ENCODE data around the gene SUPT16H. TPM values are rescaled to one million over a fixed set of nuclear protein-coding genes. Genes with fewer than 3 reads are reported as not detected.

SUPT16H gene
- total and polyA plus RNA-seq, 2 of the 13 experiments (the other 11 are each of a cell fraction or from before 2014, with no cell fraction given), result 77.5 to 230 TPM

- CTCF ChIA-PET (ENCODE audit: low intra/inter-chr PET ratio, low total read pairs), result no interaction called here
Observed at GRCh38 chr14:21309956-21310355, 73.9 kb downstream of the SUPT16H start.

More at GRCh38 chr14:21309956-21310355, 73.9 kb downstream of the SUPT16H start:
- 97% methylated on average over 3 of the region's 3 CpGs for WGBS (ENCODE audit: low lambda C conversion rate)
- Histone ChIP-seq H4K20me1 (ENCODE audit: insufficient read depth, low read length) (no peaks in the 10 kb centered on the region), H3K27ac (ENCODE audit: extremely low read length, insufficient read depth, low read length) (no peak overlapping the region), H2AFZ (ENCODE audit: low read length) (no peak overlapping the region), H3K9ac (ENCODE audit: insufficient read depth, low read depth, low read length) (no peak overlapping the region), H3K79me2 (ENCODE audit: insufficient read depth, low read length) (no peaks in the 10 kb centered on the region), H3K4me3 (replicated peaks in 1 of 3; ENCODE audit: insufficient read depth in 1 of 3, low read depth in 2 of 3, low read length in 3 of 3) (no peak overlapping the region), H3K9me3 (ENCODE audit: low read length) (no peaks in the 10 kb centered on the region), H3K36me3 (replicated peaks in 1 of 2; ENCODE audit: control insufficient read depth in 1 of 2, insufficient read depth in 2 of 2, low read length in 2 of 2) (no peaks in the 10 kb centered on the region), H3K27me3 (ENCODE audit: control insufficient read depth in 1 of 2, insufficient read depth in 2 of 2, low read length in 2 of 2) (no peaks in the 10 kb centered on the region; a peak in 1 of 5 replicates), H3K4me1 (ENCODE audit: insufficient read depth, low read length) (peaks cover 50% of the 10 kb centered on the region), H3K4me2 (ENCODE audit: low read depth, low read length) (no peak overlapping the region)
- no peak for ATAC-seq
- intact Hi-C loops (cut with micrococcal nuclease; ENCODE audit: unreplicated experiment) (loop anchor here (2.0 kb wide), 1 partner anchor 41 kb away; the partner anchor contains the start of gene HNRNPC), in situ Hi-C loops (cut with HindIII; ENCODE audit: extremely low pct_ligation_motif_present, low pct_unique_long_range_greater_than_20kb) (no loop called here)
- BruUV-seq (replicated peaks), result no TSS peak
- DNase-seq (ENCODE audit: low spot score), result no peak
- TF ChIP-seq THRA (CRISPR knock-in tag; IDR thresholded peaks at IDR 0.05; ENCODE audit: borderline replicate concordance) (no peak), KDM4B (CRISPR knock-in tag; IDR thresholded peaks at IDR 0.05) (no peak), NR2F1 (CRISPR knock-in tag; IDR thresholded peaks at IDR 0.05) (no peak), ZNF121 (CRISPR knock-in tag; IDR thresholded peaks at IDR 0.05) (no peak), PBX2 (CRISPR knock-in tag; IDR thresholded peaks at IDR 0.05) (no peak), ZGPAT (CRISPR knock-in tag; IDR thresholded peaks at IDR 0.05) (no peak), ETS1 (CRISPR knock-in tag; IDR thresholded peaks at IDR 0.05) (no peak), CREBL2 (CRISPR knock-in tag; IDR thresholded peaks at IDR 0.05; ENCODE audit: borderline replicate concordance) (no peak), ZNF225 (CRISPR knock-in tag; IDR thresholded peaks at IDR 0.05) (no peak), SETDB1 (CRISPR knock-in tag; IDR thresholded peaks at IDR 0.05; ENCODE audit: borderline replicate concordance) (no peak), ZNF740 (CRISPR knock-in tag; IDR thresholded peaks at IDR 0.05) (no peak), NAIF1 (CRISPR knock-in tag; IDR thresholded peaks at IDR 0.05; ENCODE audit: borderline replicate concordance) (no peak), LRRFIP1 (CRISPR knock-in tag; conservative IDR thresholded peaks at IDR 0.05) (no peak), ZNF773 (CRISPR knock-in tag; IDR thresholded peaks at IDR 0.05; ENCODE audit: borderline replicate concordance) (no peak), PLRG1 (conservative IDR thresholded peaks at IDR 0.05) (no peak)
- POLR2A ChIA-PET, result interaction anchor here (1.3 to 2.8 kb wide), 6 partner anchors 32 to 202 kb away, joined by 3 to 11 read pairs (median 5); partner anchors contain the start of gene METTL3
- FAIRE-seq, result no peak

Data from HepG2 (cell line).